B cell (primary cell): ENCODE data around the gene C10orf90. TPM values are rescaled to one million over a fixed set of nuclear protein-coding genes. Genes with fewer than 3 reads are reported as not detected.

Experiments
- ATAC-seq: fragments of 200-7000 bp; cut with Tn5 transposase; one replicate; pipeline ENCODE4 v1.10.0; 2021; ENCODE audit warnings: low read depth, mild to moderate bottlenecking, moderate number of reproducible peaks, moderate library complexity
- CTCF ChIA-PET: fragments of 350-600 bp; sonication (Branson Sonifier 250); formaldehyde crosslinking; loops from one replicate; lab custom pipeline; 2021; ENCODE audit warnings: antibody characterized with exemption, inconsistent platforms; lab: Charles Lee
- POLR2A ChIA-PET: fragments of 350-600 bp; sonication (Branson Sonifier 250); formaldehyde crosslinking; loops from one replicate; lab custom pipeline; 2021; ENCODE audit warnings: antibody characterized with exemption; lab: Charles Lee
- DNase-seq: peaks from one replicate; pipeline ENCODE4 v3.0.0; 2013
- H2AFZ ChIP-seq: 2 replicates; pipeline ENCODE4 v1.6.1; 2012; ENCODE audit warnings: mild to moderate bottlenecking, low read depth, low read length; ENCODE audit not compliant: insufficient read depth, poor library complexity, severe bottlenecking
- H3K27ac ChIP-seq, 2 donors: 1 replicate in 1 of 2; 2 replicates in 1 of 2; pipeline ENCODE4 v1.5.1; 2012 to 2013; ENCODE audit warnings: low read length in 2 of 2, mild to moderate bottlenecking in 2 of 2, moderate library complexity in 1 of 2
- H3K27me3 ChIP-seq, 4 experiments: fragments of 200-600 bp in 1 of 4; sonication (generic) in 1 of 4; replicated peaks in 1 of 4; 1 replicate in 2 of 4; 2 replicates in 2 of 4; pipeline versions ENCODE4 v1.6.1 to v1.7.0; 2013 to 2016; ENCODE audit warnings: low read length in 3 of 4, mild to moderate bottlenecking in 2 of 4, mixed read lengths in 1 of 4, moderate library complexity in 1 of 4; ENCODE audit not compliant: insufficient read depth in 4 of 4, control insufficient read depth in 3 of 4; ENCODE audit errors: control extremely low read depth in 1 of 4
- H3K36me3 ChIP-seq, 2 experiments: replicated peaks in 1 of 2; 1 replicate in 1 of 2; 2 replicates in 1 of 2; pipeline versions ENCODE4 v1.6.1 to v1.7.1; 2013; ENCODE audit warnings: low read length in 1 of 2; ENCODE audit not compliant: insufficient read depth in 2 of 2, control insufficient read depth in 1 of 2; ENCODE audit errors: control extremely low read depth in 1 of 2, extremely low read depth in 1 of 2
- H3K4me1 ChIP-seq, 2 donors: fragments of 200-600 bp in 1 of 2; sonication (generic) in 1 of 2; 1 replicate in 1 of 2; 2 replicates in 1 of 2; pipeline versions ENCODE4 v1.5.1 to v1.6.1; 2013 to 2017; ENCODE audit warnings: low read length in 2 of 2; ENCODE audit not compliant: control insufficient read depth in 2 of 2, insufficient read depth in 2 of 2
- H3K4me2 ChIP-seq: replicated peaks from 2 replicates; pipeline ENCODE3; 2012; ENCODE audit warnings: mild to moderate bottlenecking, low read depth, low read length; ENCODE audit not compliant: poor library complexity, severe bottlenecking
- H3K4me3 ChIP-seq, 5 experiments: fragments of 200-600 bp in 1 of 5; sonication (generic) in 1 of 5; 1 replicate in 3 of 5; 2 replicates in 2 of 5; pipeline versions ENCODE4 v1.5.1 to v1.7.0; 2011 to 2016; ENCODE audit warnings: low read length in 4 of 5, mild to moderate bottlenecking in 4 of 5, low read depth in 2 of 5, control low read depth in 1 of 5, moderate library complexity in 1 of 5; ENCODE audit not compliant: insufficient read depth in 1 of 5; ENCODE audit errors: control extremely low read depth in 1 of 5, extremely low read depth in 1 of 5
- H3K79me2 ChIP-seq: fragments of 200-600 bp; sonication (generic); one replicate; pipeline ENCODE4 v1.6.0; 2016; ENCODE audit warnings: low read length; ENCODE audit not compliant: control insufficient read depth, insufficient read depth
- H3K9ac ChIP-seq: fragments of 200-600 bp; sonication (generic); 2 replicates; pipeline ENCODE4 v1.6.1; 2017; ENCODE audit warnings: mild to moderate bottlenecking, low read length, moderate library complexity
- H3K9me3 ChIP-seq, 3 donors: one replicate each; pipeline versions ENCODE4 v1.6.1 to v1.7.1; 2013; ENCODE audit warnings: low read length in 2 of 3; ENCODE audit not compliant: control insufficient read depth in 2 of 3, insufficient read depth in 1 of 3; ENCODE audit errors: control extremely low read depth in 1 of 3
- H4K20me1 ChIP-seq: 2 replicates; pipeline ENCODE4 v1.6.0; 2012; ENCODE audit warnings: mild to moderate bottlenecking, low read length; ENCODE audit not compliant: insufficient read depth, control insufficient read depth, poor library complexity, severe bottlenecking
- H3K27ac Mint-ChIP-seq: one replicate; pipeline ENCODE4 v1.8.0; 2021; ENCODE audit warnings: mixed read lengths
- H3K27me3 Mint-ChIP-seq: one replicate; pipeline ENCODE4 v1.8.0; 2021; ENCODE audit warnings: mixed read lengths
- H3K4me1 Mint-ChIP-seq: one replicate; pipeline ENCODE4 v1.8.0; 2021; ENCODE audit warnings: mixed read lengths
- H3K4me3 Mint-ChIP-seq: one replicate; pipeline ENCODE4 v1.8.0; 2021; ENCODE audit warnings: mixed read lengths
- H3K9me3 Mint-ChIP-seq: one replicate; pipeline ENCODE4 v1.8.0; 2022; ENCODE audit warnings: mixed read lengths; ENCODE audit not compliant: insufficient read depth
- EZH2 ChIP-seq: IDR thresholded peaks from 2 replicates; pipeline ENCODE4 v1.6.1; 2012; ENCODE audit warnings: borderline replicate concordance, low read depth, mild to moderate bottlenecking, moderate library complexity, low read length; ENCODE audit not compliant: insufficient read depth, poor library complexity, severe bottlenecking
- WGBS: methylation state at CpG from one replicate; pipeline ENCODE4 v1.1.5; 2013; ENCODE audit warnings: missing lambda C conversion rate; ENCODE audit not compliant: insufficient coverage; 5-methylcytosine and 5-hydroxymethylcytosine counted together
- intact Hi-C: fragments of 100-400 bp; cut with micrococcal nuclease; formaldehyde crosslinking; loops from one replicate; pipeline ENCODE4 v1.10.0; 2022
- polyA plus RNA-seq: library from polyadenylated mRNA; depleted of rRNA; stranded (reverse); fragments of >200 nt; gene quantifications from 2 replicates; pipeline ENCODE4 v1.2.3, GENCODE V29; 2012
- total RNA-seq, 2 donors: library from RNA; stranded (reverse); fragments of 120-200 nt in 1 of 2; gene quantifications; 1 replicate in 1 of 2; 2 replicates in 1 of 2; pipeline versions ENCODE4 v1.2.3 to v1.2.4, GENCODE V29; 2013 to 2022
- TF ChIP-seq, protein P1 (sequence below): fragments of 200-600 bp; IDR thresholded peaks from one replicate; pipeline ENCODE4 v1.8.0; 2022; ENCODE audit warnings: antibody characterized with exemption, mild to moderate bottlenecking

The C10orf90 gene
- total and polyA plus RNA-seq, 2 donors (not counting 1 experiment from before 2014, with no cell fraction given) = not detected

DNA sequence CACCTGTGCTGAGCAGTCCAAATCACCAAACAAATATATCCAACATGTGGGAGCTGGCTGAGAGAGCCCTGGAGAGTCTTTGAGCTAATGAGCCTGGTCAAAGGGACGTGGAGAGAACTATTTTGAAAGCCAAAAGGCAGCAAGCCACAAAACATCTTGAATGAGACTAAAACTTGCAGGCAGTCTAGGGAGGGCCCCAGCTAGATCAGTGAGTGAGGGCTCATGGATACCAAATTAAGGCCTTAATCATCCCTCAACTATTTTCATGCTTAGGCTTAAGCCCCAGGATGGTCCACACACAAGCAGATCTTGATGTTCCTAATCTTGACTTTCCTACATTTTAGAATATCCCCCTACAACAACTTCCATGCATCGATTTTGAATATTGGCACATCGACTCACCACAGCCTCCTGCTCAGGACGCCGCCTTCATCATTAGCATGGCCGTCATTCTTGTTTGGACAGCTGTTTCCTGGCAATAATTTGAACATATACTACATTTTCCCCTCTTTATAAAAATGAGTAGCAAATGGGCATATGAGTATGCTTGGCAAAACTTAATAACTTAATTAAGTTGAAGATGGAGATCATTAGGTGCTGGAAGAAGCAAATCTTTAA lies 195.3 kb downstream of the C10orf90 start:
- Histone ChIP-seq H3K4me3 (no peak overlapping the region), H3K27ac (no peak overlapping the region), H4K20me1 (no peaks in the 10 kb centered on the region), H3K4me1 (no peaks in the 10 kb centered on the region), H3K9ac (no peak overlapping the region), H2AFZ (no peak overlapping the region), H3K79me2 (no peaks in the 10 kb centered on the region), H3K4me2 (no peak overlapping the region), H3K9me3 (no peaks in the 10 kb centered on the region), H3K36me3 (no peaks in the 10 kb centered on the region), H3K27me3 (no peaks in the 10 kb centered on the region)
- H3K9me3 Mint-ChIP-seq = no peaks in the 10 kb centered on the region
- no peaks in the 10 kb centered on the region for H3K4me1 Mint-ChIP-seq
- TF ChIP-seq, protein P1, sequence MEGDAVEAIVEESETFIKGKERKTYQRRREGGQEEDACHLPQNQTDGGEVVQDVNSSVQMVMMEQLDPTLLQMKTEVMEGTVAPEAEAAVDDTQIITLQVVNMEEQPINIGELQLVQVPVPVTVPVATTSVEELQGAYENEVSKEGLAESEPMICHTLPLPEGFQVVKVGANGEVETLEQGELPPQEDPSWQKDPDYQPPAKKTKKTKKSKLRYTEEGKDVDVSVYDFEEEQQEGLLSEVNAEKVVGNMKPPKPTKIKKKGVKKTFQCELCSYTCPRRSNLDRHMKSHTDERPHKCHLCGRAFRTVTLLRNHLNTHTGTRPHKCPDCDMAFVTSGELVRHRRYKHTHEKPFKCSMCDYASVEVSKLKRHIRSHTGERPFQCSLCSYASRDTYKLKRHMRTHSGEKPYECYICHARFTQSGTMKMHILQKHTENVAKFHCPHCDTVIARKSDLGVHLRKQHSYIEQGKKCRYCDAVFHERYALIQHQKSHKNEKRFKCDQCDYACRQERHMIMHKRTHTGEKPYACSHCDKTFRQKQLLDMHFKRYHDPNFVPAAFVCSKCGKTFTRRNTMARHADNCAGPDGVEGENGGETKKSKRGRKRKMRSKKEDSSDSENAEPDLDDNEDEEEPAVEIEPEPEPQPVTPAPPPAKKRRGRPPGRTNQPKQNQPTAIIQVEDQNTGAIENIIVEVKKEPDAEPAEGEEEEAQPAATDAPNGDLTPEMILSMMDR = no peak
- no peak for TF ChIP-seq EZH2
- H3K4me3 Mint-ChIP-seq = no peak overlapping the region
- no peak overlapping the region for H3K27ac Mint-ChIP-seq
- no peak for DNase-seq
- ATAC-seq = no peak
- WGBS = 79% methylated on average over 3 of the region's 6 CpGs
- intact Hi-C loops = no loop called here
- ChIA-PET CTCF (no interaction called here), POLR2A (no interaction called here)
- H3K27me3 Mint-ChIP-seq = peaks cover 9% of the 10 kb centered on the region

DNA sequence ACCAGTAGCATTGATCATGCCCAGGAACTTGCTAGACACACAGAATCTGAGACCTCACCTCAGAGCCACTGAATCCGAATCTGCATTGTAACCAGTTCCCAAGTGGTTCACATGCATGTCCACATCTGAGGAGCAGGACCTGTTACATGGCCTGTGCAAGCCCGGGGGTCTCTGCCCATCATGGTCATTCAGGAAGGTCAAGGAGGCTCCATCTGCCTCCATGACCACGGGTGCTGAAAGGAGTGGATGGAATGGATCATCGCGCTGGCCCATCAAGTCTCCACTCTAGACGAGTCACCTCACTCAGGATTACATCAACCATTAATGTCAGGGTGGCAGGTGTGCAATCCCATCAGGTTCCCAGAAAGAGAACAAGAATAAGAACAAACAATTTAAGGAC lies 196.5 kb downstream of the C10orf90 start:
- Histone ChIP-seq H2AFZ (no peak overlapping the region), H3K4me2 (no peak overlapping the region), H3K9ac (no peak overlapping the region), H3K9me3 (no peaks in the 10 kb centered on the region), H3K4me3 (no peak overlapping the region), H3K4me1 (no peaks in the 10 kb centered on the region), H3K36me3 (no peaks in the 10 kb centered on the region), H3K79me2 (no peaks in the 10 kb centered on the region), H3K27me3 (no peaks in the 10 kb centered on the region), H3K27ac (no peak overlapping the region), H4K20me1 (no peaks in the 10 kb centered on the region)
- TF ChIP-seq, protein P1 = no peak
- TF ChIP-seq EZH2 = no peak
- peaks cover 9% of the 10 kb centered on the region for H3K27me3 Mint-ChIP-seq
- POLR2A ChIA-PET = no interaction called here
- ATAC-seq = no peak
- WGBS = 92% methylated on average over 3 of the region's 6 CpGs
- no peak for DNase-seq
- H3K9me3 Mint-ChIP-seq = no peaks in the 10 kb centered on the region
- intact Hi-C loops = no loop called here
- CTCF ChIA-PET = no interaction called here
- H3K4me1 Mint-ChIP-seq = no peaks in the 10 kb centered on the region
- no peak overlapping the region for H3K27ac Mint-ChIP-seq
- H3K4me3 Mint-ChIP-seq = no peak overlapping the region
